ENCODE results near the gene PARD3.

The PARD3 gene

GRCh38 chr10:34596351-34596750, 218.7 kb downstream of the PARD3 start:
- Histone ChIP-seq H3K4me2 (no peak overlapping the region), H3K4me3 (IDR thresholded peaks at IDR 0.05; ENCODE audit: insufficient read depth, low read depth, low read length) (no peak overlapping the region), H3K9ac (no peak overlapping the region), H2AFZ (ENCODE audit: low read depth) (no peak overlapping the region), H4K20me1 (ENCODE audit: insufficient read depth) (no peaks in the 10 kb centered on the region), H3K27me3 (ENCODE audit: insufficient read depth, low read depth) (no peaks in the 10 kb centered on the region), H3K27ac (no peak overlapping the region), H3K79me2 (ENCODE audit: insufficient read depth, low read depth) (peaks cover 12% of the 10 kb centered on the region; the same call in 1 of the 2 replicates), H3K4me1 (ENCODE audit: low read depth, poor library complexity, severe bottlenecking) (no peaks in the 10 kb centered on the region), H3K36me3 (ENCODE audit: insufficient read depth) (no peaks in the 10 kb centered on the region)
- no peak for TF ChIP-seq CTCF (conservative IDR thresholded peaks at IDR 0.05; ENCODE audit: low read depth, low read length)

- Histone ChIP-seq H2AFZ (ENCODE audit: low read depth) (no peak overlapping the region), H4K20me1 (ENCODE audit: insufficient read depth) (no peaks in the 10 kb centered on the region)
Observed at GRCh38 chr10:34593930-34594329, 221.2 kb downstream of the PARD3 start.

GRCh38 chr10:34593374-34593890, 221.7 kb downstream of the PARD3 start:
- H3K36me3 ChIP-seq (ENCODE audit: insufficient read depth), result no peaks in the 10 kb centered on the region
- H2AFZ ChIP-seq (ENCODE audit: low read depth), result no peak overlapping the region
- no peaks in the 10 kb centered on the region for H3K27me3 ChIP-seq (ENCODE audit: insufficient read depth, low read depth)
- no peak overlapping the region for H3K4me3 ChIP-seq (IDR thresholded peaks at IDR 0.05; ENCODE audit: insufficient read depth, low read depth, low read length)
- H4K20me1 ChIP-seq (ENCODE audit: insufficient read depth), result no peaks in the 10 kb centered on the region
- no peak for TF ChIP-seq CTCF (conservative IDR thresholded peaks at IDR 0.05; ENCODE audit: low read depth, low read length)
- H3K27ac ChIP-seq, result no peak overlapping the region
- H3K9ac ChIP-seq, result no peak overlapping the region
- H3K4me2 ChIP-seq, result no peak overlapping the region
- no peaks in the 10 kb centered on the region for H3K79me2 ChIP-seq (ENCODE audit: insufficient read depth, low read depth)
- H3K4me1 ChIP-seq (ENCODE audit: low read depth, poor library complexity, severe bottlenecking), result no peaks in the 10 kb centered on the region

More at GRCh38 chr10:34593930-34594329, 221.2 kb downstream of the PARD3 start:
- no peaks in the 10 kb centered on the region for H3K27me3 ChIP-seq (ENCODE audit: insufficient read depth, low read depth)
- no peak overlapping the region for H3K4me3 ChIP-seq (IDR thresholded peaks at IDR 0.05; ENCODE audit: insufficient read depth, low read depth, low read length)
- no peak overlapping the region for H3K9ac ChIP-seq
- TF ChIP-seq CTCF (conservative IDR thresholded peaks at IDR 0.05; ENCODE audit: low read depth, low read length), result no peak
- no peaks in the 10 kb centered on the region for H3K36me3 ChIP-seq (ENCODE audit: insufficient read depth)
- H3K79me2 ChIP-seq (ENCODE audit: insufficient read depth, low read depth), result peaks cover 2% of the 10 kb centered on the region; the same call in 1 of the 2 replicates
- no peak overlapping the region for H3K27ac ChIP-seq
- H3K4me1 ChIP-seq (ENCODE audit: low read depth, poor library complexity, severe bottlenecking), result no peaks in the 10 kb centered on the region
- no peak overlapping the region for H3K4me2 ChIP-seq

- Histone ChIP-seq H3K4me2 (no peak overlapping the region), H2AFZ (ENCODE audit: low read depth) (no peak overlapping the region), H3K27ac (no peak overlapping the region), H3K4me1 (ENCODE audit: low read depth, poor library complexity, severe bottlenecking) (no peaks in the 10 kb centered on the region), H3K36me3 (ENCODE audit: insufficient read depth) (no peaks in the 10 kb centered on the region), H4K20me1 (ENCODE audit: insufficient read depth) (no peaks in the 10 kb centered on the region), H3K27me3 (ENCODE audit: insufficient read depth, low read depth) (no peaks in the 10 kb centered on the region), H3K9ac (no peak overlapping the region), H3K4me3 (IDR thresholded peaks at IDR 0.05; ENCODE audit: insufficient read depth, low read depth, low read length) (no peak overlapping the region), H3K79me2 (ENCODE audit: insufficient read depth, low read depth) (no peaks in the 10 kb centered on the region)
- no peak for TF ChIP-seq CTCF (conservative IDR thresholded peaks at IDR 0.05; ENCODE audit: low read depth, low read length)
Observed at GRCh38 chr10:34590793-34591192, 224.3 kb downstream of the PARD3 start.

All from KMS-11 (cell line).